ENCODE results near the gene CHMP1A. TPM values are rescaled to one million over a fixed set of nuclear protein-coding genes. Genes with fewer than 3 reads are reported as not detected.
"Not testable (repeated sequence)": the region's sequence is repeated elsewhere in the genome, so short reads cannot be mapped to it uniquely, and the experiment has no call there.

CHMP1A gene
- total RNA-seq, 4 donors from 2014 or later, result 71.8 to 125 (median 86.6) TPM

DNA sequence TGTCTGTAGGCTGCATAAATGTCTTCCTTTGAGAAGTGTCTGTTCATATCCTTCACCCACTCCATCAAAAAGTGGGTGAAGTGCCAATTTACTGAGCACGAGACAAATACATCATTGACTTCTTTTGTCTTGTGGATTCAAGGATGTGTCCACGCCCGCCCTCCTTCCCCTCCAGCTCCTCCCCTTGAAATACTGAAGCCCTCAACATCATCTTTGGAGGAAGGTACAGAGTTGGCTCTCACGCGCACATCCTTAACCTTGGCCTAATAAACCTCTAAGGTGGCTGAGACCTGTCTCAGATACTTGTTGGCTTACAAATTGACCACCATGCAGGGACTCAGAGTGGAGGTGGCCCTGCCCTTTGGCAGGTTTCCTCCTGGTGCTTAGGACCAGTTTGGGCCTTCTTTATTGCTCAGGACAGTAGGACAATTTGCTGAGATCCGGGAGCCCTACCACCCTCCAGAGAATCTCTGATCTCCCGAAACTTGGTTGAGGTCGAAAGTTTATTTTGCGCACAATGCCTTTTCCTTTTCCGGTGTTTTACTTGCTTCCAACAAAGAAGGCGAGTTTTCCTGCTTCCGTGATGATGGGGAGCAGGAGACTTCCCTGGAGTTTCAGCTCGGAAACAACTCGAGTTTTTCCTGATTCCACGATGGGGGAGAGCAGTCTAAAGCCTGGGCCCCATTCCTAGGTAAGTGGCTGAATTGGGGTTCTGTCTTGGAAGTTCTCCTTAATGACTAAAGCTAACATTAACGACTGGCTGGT is 14.9 kb upstream of the CHMP1A start:
- 93% methylated on average over 16 of the region's 16 CpGs for WGBS
- H3K27ac ChIP-seq, result no peak overlapping the region

DNA sequence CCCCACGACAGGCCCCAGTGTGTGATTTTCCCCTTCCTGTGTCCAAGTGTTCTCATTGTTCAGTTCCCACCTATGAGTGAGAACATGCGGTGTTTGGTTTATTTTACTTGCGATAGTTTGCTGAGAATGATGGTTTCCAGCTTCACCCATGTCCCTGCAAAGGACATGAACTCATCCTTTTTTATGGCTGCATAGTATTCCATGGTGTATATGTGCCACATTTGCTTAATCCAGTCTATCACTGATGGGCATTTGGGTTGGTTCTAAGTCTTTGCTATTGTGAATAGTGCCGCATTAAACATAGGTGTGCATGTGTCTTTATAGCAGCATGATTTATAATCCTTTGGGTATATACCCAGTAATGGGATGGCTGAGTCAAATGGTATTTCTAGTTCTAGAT is 14.1 kb upstream of the CHMP1A start:
- H3K4me3 ChIP-seq; H3K36me3 ChIP-seq; H3K27ac ChIP-seq; H3K9me3 ChIP-seq; DNase-seq (ENCODE audit: low spot score in 2 of 2); H3K4me1 ChIP-seq; H3K27me3 ChIP-seq: not testable (repeated sequence)
- 90% methylated on average over 4 of the region's 4 CpGs for WGBS

More for the DNA sequence above, 14.9 kb upstream of the CHMP1A start:
- TF ChIP-seq POLR2AphosphoS5 (IDR thresholded peaks at IDR 0.05) (no peak), POLR2A (IDR thresholded peaks at IDR 0.05) (no peak), EP300 (IDR thresholded peaks at IDR 0.05) (no peak)
- TF ChIP-seq, protein P1, sequence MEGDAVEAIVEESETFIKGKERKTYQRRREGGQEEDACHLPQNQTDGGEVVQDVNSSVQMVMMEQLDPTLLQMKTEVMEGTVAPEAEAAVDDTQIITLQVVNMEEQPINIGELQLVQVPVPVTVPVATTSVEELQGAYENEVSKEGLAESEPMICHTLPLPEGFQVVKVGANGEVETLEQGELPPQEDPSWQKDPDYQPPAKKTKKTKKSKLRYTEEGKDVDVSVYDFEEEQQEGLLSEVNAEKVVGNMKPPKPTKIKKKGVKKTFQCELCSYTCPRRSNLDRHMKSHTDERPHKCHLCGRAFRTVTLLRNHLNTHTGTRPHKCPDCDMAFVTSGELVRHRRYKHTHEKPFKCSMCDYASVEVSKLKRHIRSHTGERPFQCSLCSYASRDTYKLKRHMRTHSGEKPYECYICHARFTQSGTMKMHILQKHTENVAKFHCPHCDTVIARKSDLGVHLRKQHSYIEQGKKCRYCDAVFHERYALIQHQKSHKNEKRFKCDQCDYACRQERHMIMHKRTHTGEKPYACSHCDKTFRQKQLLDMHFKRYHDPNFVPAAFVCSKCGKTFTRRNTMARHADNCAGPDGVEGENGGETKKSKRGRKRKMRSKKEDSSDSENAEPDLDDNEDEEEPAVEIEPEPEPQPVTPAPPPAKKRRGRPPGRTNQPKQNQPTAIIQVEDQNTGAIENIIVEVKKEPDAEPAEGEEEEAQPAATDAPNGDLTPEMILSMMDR (IDR thresholded peaks at IDR 0.05), result no peak
- H3K4me3 ChIP-seq, result no peak overlapping the region
- no peaks in the 10 kb centered on the region for H3K27me3 ChIP-seq
- no peaks in the 10 kb centered on the region for H3K4me1 ChIP-seq
- H3K9me3 ChIP-seq, result no peaks in the 10 kb centered on the region
- DNase-seq (ENCODE audit: low spot score in 2 of 2), result no peak
- no peaks in the 10 kb centered on the region for H3K36me3 ChIP-seq

DNA sequence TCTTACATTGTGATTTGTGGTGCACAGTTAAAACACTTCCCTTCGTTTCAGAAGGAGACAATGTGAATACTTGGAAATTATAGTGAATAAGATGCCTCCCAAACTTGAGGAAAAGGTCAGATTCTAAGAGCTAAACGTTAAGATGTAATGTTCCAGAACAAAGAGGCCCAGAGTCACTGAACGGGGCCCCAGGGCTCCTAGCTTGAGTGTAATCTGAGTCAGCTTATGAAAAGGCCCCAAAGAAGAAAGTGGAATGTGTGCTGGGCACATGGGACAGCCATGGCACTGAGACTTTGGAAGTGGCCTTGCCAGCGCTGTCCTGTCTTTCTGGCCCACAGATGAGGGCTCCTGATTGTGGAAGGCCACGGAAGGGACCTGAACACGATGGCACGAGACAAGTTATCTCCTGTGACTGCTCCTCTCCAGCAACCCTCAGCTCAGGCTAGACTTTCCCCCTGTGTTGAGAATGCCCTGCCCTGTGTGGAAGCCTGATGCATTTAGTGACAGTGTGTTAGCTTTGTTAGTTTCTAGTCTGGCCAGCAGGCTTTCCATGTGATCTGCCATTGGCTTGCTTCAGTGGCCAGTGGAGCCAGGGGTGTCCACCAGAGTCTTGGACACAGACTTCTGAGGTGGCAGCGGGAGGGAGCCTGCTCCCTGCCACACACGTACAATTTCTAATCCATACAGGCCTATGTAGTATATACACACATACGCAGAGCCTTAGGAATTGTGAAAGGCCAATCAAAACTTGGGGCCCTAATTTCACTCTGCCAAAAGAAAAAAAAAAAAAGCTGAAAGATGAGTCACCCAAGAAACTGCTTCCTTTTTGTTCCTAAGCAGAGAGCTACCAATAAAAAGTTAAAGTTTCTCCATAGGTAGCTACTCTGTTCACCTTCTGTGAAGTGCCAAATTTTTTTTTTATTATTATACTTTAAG is 13.3 kb upstream of the CHMP1A start:
- Histone ChIP-seq H3K4me3 (no peak overlapping the region), H3K27ac (no peak overlapping the region), H3K9me3 (no peaks in the 10 kb centered on the region), H3K27me3 (no peaks in the 10 kb centered on the region), H3K36me3 (no peaks in the 10 kb centered on the region), H3K4me1 (no peaks in the 10 kb centered on the region)
- DNase-seq (ENCODE audit: low spot score in 2 of 2), result no peak
- WGBS, result 77% methylated on average over 10 of the region's 10 CpGs
- TF ChIP-seq EP300 (IDR thresholded peaks at IDR 0.05) (no peak), POLR2A (IDR thresholded peaks at IDR 0.05) (no peak), POLR2AphosphoS5 (IDR thresholded peaks at IDR 0.05) (no peak)
- TF ChIP-seq, protein P1 (IDR thresholded peaks at IDR 0.05), result no peak

DNA sequence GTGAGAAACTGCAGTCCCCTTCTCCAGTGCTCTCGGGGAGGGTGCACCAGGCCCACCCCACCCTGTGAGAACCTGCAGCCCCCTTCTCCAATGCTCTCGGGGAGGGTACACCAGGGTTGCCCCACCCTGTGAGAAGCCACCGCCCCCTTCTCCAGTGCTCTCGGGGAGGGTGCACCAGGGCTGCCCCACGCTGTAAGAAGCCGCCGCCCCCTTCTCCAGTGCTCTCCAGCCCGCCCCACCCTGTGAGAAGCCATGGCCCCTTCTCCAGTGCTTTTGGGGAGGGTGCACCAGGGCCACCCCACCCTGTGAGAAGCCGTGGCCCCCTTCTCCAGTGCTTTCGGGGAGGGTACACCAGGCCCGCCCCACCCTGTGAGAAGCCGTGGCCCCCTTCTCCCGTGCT is 12.2 kb upstream of the CHMP1A start:
- TF ChIP-seq POLR2AphosphoS5 (IDR thresholded peaks at IDR 0.05) (no peak), POLR2A (IDR thresholded peaks at IDR 0.05) (no peak), EP300 (IDR thresholded peaks at IDR 0.05) (no peak)
- TF ChIP-seq, protein P1 (IDR thresholded peaks at IDR 0.05), result no peak
- Histone ChIP-seq H3K9me3 (no peaks in the 10 kb centered on the region), H3K4me3 (no peak overlapping the region), H3K27ac (no peak overlapping the region), H3K27me3 (no peaks in the 10 kb centered on the region), H3K36me3 (peaks cover 3% of the 10 kb centered on the region), H3K4me1 (no peaks in the 10 kb centered on the region)
- WGBS, result 100% methylated on average over 1 of the region's 13 CpGs
- DNase-seq (ENCODE audit: low spot score in 2 of 2), result no peak

DNA sequence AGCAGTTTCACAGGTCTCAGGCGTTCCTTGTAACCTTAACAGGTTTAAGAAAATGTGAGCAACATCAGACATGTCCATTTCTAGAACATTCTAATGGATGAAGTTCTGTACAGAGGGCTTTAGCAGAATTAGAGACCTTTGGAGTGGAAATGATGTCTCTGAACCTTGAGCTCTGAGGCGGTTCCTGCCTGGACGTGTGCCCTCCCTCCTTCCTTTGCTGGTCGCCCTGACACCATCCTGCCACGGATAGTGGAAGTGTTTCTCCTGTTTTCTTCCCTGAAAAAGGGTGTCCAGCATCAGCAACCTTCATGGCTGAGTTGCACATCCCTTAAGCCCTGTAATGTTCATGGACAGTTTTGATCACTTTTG is 11.3 kb upstream of the CHMP1A start:
- Histone ChIP-seq H3K9me3 (no peaks in the 10 kb centered on the region), H3K27ac (no peak overlapping the region), H3K36me3 (peaks cover 4% of the 10 kb centered on the region), H3K4me1 (no peaks in the 10 kb centered on the region), H3K27me3 (no peaks in the 10 kb centered on the region), H3K4me3 (no peak overlapping the region)
- no peak for DNase-seq (ENCODE audit: low spot score in 2 of 2)
- WGBS, result 56% methylated on average over 5 of the region's 5 CpGs
- TF ChIP-seq EP300 (IDR thresholded peaks at IDR 0.05) (no peak), POLR2AphosphoS5 (IDR thresholded peaks at IDR 0.05) (no peak), POLR2A (IDR thresholded peaks at IDR 0.05) (no peak)
- TF ChIP-seq, protein P1 (IDR thresholded peaks at IDR 0.05), result no peak

Measured in suprapubic skin (tissue), 4 donors.